Measurements from ENCODE around the gene ENTR1.

The ENTR1 gene

GRCh38 chr9:136370687-136371532 is 39.5 kb downstream of the ENTR1 start:
- Histone ChIP-seq H3K36me3 (ENCODE audit: insufficient read depth, low read length) (peaks cover 14% of the 10 kb centered on the region; the same call in 1 of the 2 replicates), H3K4me1 (ENCODE audit: insufficient read depth, low read length) (no peaks in the 10 kb centered on the region), H3K4me3 (ENCODE audit: low read length) (no peak overlapping the region), H3K9me3 (ENCODE audit: insufficient read depth, low read depth, low read length) (no peaks in the 10 kb centered on the region), H3K27me3 (ENCODE audit: insufficient read depth, low read length) (no peaks in the 10 kb centered on the region), H3K9ac (ENCODE audit: low read depth, low read length) (no peak overlapping the region), H3K27ac (ENCODE audit: low read depth, low read length) (no peak overlapping the region)
- WGBS: 94% methylated on average over 54 of the region's 54 CpGs

DNA sequence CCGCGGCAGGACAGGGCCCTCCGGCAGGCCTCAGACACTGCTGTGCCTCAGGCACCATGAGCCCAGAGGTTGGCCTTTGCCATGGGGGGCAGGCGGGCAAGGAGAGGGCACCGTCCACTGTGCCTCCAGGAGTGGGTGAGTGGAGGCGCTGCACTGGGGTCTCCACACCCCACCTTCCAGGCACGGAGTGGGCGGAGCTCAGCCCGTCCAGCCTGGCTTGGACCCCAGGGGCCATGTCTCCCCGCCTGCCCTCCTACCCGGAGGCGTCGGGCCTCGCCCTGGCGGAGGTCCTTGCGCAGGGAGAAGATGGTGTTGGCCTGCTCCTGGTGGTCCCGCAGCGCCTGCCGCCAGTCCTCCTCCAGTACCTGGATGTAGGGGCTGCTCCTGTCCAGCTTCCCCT is 40.4 kb downstream of the ENTR1 start:
- no peak overlapping the region for H3K4me3 ChIP-seq (ENCODE audit: low read length)
- no peak overlapping the region for H3K27ac ChIP-seq (ENCODE audit: low read depth, low read length)
- H3K27me3 ChIP-seq (ENCODE audit: insufficient read depth, low read length): no peaks in the 10 kb centered on the region
- no peak overlapping the region for H3K9ac ChIP-seq (ENCODE audit: low read depth, low read length)
- H3K9me3 ChIP-seq (ENCODE audit: insufficient read depth, low read depth, low read length): no peaks in the 10 kb centered on the region
- no peaks in the 10 kb centered on the region for H3K4me1 ChIP-seq (ENCODE audit: insufficient read depth, low read length)
- peaks cover 6% of the 10 kb centered on the region; the same call in 1 of the 2 replicates for H3K36me3 ChIP-seq (ENCODE audit: insufficient read depth, low read length)
- 97% methylated on average over 19 of the region's 19 CpGs for WGBS

- no peaks in the 10 kb centered on the region for H3K36me3 ChIP-seq (ENCODE audit: insufficient read depth, low read length)
- WGBS: 95% methylated on average over 18 of the region's 18 CpGs
- H3K9me3 ChIP-seq (ENCODE audit: insufficient read depth, low read depth, low read length): no peaks in the 10 kb centered on the region
- no peak overlapping the region for H3K27ac ChIP-seq (ENCODE audit: low read depth, low read length)
- no peak overlapping the region for H3K9ac ChIP-seq (ENCODE audit: low read depth, low read length)
- no peaks in the 10 kb centered on the region for H3K4me1 ChIP-seq (ENCODE audit: insufficient read depth, low read length)
- H3K4me3 ChIP-seq (ENCODE audit: low read length): no peak overlapping the region
- no peaks in the 10 kb centered on the region for H3K27me3 ChIP-seq (ENCODE audit: insufficient read depth, low read length)
Measured at GRCh38 chr9:136368190-136368589, 42.2 kb downstream of the ENTR1 start.

DNA sequence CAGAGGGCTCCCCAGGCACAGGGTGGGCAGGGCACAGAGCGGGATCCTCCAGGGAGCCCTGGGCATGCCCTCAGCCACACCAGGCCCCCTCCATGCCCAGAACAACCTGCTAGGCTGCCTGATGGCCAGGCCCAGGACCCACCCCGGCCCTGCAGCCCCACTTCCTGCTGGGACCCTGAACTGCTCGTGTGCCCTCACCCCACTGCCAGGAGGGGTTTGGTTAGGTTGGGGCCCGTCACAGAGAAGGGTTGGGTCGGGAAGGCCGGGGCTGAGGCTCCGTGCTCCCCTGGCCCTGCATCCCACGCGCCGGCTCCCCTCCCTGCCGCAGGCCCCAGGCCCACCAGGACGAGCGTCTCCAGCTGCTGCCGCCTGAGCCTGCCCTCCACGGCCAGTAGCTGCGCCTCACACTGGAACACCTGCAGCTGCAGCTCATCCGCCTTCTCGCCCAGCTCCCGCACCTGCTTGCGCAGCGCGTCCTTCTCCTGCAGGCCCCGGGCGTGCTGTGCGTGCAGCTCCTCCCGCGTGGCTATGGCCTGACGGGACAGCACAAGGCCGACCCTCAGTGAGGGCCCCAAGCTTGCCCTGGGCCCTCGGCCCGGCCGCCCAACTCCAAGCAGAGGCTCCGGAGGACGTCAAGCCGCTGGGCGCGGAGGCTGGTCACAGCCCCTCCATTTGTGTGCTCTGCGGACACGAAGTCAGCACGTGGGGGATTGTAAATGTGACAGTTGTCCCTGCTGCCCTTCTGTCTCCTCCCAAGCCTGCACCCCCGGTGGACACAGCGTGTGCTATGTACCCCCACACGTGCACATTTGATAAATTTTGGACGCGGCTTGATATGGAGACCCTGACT is 42.9 kb downstream of the ENTR1 start:
- H3K4me1 ChIP-seq (ENCODE audit: insufficient read depth, low read length): peaks cover 3% of the 10 kb centered on the region; the same call in 1 of the 2 replicates
- H3K9ac ChIP-seq (ENCODE audit: low read depth, low read length): no peak overlapping the region
- H3K4me3 ChIP-seq (ENCODE audit: low read length): no peak overlapping the region
- WGBS: 91% methylated on average over 45 of the region's 45 CpGs
- no peaks in the 10 kb centered on the region for H3K36me3 ChIP-seq (ENCODE audit: insufficient read depth, low read length)
- H3K9me3 ChIP-seq (ENCODE audit: insufficient read depth, low read depth, low read length): no peaks in the 10 kb centered on the region
- H3K27ac ChIP-seq (ENCODE audit: low read depth, low read length): no peak overlapping the region
- H3K27me3 ChIP-seq (ENCODE audit: insufficient read depth, low read length): no peaks in the 10 kb centered on the region

DNA sequence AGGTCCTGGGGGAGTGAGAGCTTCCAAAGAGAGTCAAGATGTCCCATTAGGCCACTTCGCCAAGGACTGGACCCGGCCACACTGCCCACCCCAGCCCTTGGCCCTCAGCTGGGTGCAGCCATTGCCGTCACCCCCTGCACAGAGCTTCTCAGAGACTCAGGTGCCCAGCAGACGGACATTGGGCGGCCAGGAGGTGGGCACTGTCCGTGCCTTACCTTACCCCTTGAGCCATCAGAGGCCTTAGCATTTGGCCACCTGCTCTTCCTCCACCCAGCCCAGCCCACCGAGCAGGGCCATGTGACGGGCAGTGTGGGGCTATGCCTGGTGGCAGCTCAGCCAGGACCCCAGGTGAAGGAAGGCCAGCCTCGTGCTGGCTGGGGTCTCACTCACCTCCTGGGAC is 43.6 kb downstream of the ENTR1 start:
- Histone ChIP-seq H3K4me3 (ENCODE audit: low read length) (no peak overlapping the region), H3K9me3 (ENCODE audit: insufficient read depth, low read depth, low read length) (no peaks in the 10 kb centered on the region), H3K9ac (ENCODE audit: low read depth, low read length) (no peak overlapping the region), H3K27ac (ENCODE audit: low read depth, low read length) (no peak overlapping the region), H3K4me1 (ENCODE audit: insufficient read depth, low read length) (peaks cover 3% of the 10 kb centered on the region; the same call in 1 of the 2 replicates), H3K27me3 (ENCODE audit: insufficient read depth, low read length) (no peaks in the 10 kb centered on the region), H3K36me3 (ENCODE audit: insufficient read depth, low read length) (0 out of 2 replicates have a peak, but pooled peaks cover under 1% of the 10 kb centered on the region)
- WGBS: 93% methylated on average over 9 of the region's 9 CpGs

DNA sequence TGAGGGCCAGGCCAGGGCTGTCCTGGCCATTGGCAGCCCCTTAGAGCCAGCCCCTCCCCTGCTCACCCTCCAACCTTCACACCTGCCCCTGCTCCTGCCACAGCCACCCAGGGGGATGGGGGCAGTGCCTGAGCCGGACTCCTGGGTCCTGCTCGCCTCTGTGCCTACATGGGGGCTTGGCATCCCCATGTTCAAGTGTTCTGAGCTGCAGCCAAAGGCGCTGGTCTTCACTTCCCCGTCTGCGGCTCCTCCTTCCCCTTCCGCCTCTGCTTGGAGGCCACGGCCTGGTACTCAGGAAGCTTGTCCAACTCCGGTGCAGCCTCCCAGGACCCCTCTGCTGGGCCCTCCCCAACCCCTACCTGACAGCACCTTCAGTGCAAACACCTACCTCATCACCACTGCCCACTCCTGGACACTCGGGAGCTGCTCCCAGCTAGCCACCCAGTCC is 44.6 kb downstream of the ENTR1 start:
- Histone ChIP-seq H3K27ac (ENCODE audit: low read depth, low read length) (no peak overlapping the region), H3K36me3 (ENCODE audit: insufficient read depth, low read length) (peaks cover 9% of the 10 kb centered on the region; the same call in 1 of the 2 replicates), H3K9me3 (ENCODE audit: insufficient read depth, low read depth, low read length) (no peaks in the 10 kb centered on the region), H3K4me1 (ENCODE audit: insufficient read depth, low read length) (peaks cover 3% of the 10 kb centered on the region; the same call in 1 of the 2 replicates), H3K4me3 (ENCODE audit: low read length) (no peak overlapping the region), H3K27me3 (ENCODE audit: insufficient read depth, low read length) (no peaks in the 10 kb centered on the region), H3K9ac (ENCODE audit: low read depth, low read length) (no peak overlapping the region)
- WGBS: 89% methylated on average over 9 of the region's 9 CpGs

DNA sequence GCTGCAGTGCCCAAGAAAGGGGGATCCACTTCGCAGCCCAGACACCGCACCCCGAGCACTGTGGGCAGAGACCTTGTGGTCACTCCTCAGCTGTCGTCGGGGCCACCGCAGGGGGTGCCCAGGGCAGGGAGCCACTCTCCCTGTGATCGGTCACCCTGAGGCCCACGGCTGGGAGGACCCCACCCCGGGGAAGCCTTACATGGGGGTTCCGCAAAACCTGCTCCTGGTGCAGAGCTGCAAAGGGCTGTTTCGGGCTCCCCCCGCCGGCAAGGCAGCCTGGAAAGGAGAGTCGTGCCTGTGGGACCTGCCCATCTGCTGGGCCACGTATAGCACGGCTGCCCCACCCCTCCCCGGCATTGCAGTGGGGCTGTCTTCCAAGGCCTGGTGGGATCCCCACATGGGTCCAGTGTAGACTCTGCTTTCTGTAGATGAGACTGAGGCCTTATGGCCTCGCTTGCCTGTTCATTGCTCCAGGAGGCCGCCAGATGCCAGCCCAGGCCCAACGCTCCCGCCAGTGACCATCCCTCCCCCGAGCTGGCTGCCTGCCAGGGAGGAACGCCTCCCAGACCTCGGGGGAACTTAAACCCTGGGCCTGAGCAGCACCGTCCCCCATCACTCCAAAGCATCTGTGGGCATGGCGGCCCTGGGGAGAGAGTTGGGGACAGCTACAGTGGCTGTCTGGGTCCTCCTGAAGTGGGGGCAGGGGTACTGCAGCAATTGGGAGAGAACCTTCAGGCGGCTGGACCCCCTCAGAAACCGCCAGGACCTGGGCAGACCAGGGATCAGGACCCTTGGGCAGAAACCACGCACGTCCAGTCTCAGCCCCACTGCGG is 45.3 kb downstream of the ENTR1 start:
- no peak overlapping the region for H3K9ac ChIP-seq (ENCODE audit: low read depth, low read length)
- H3K9me3 ChIP-seq (ENCODE audit: insufficient read depth, low read depth, low read length): no peaks in the 10 kb centered on the region
- WGBS: 92% methylated on average over 31 of the region's 31 CpGs
- H3K27ac ChIP-seq (ENCODE audit: low read depth, low read length): no peak overlapping the region
- peaks cover 11% of the 10 kb centered on the region; the same call in 1 of the 2 replicates for H3K36me3 ChIP-seq (ENCODE audit: insufficient read depth, low read length)
- H3K4me1 ChIP-seq (ENCODE audit: insufficient read depth, low read length): peaks cover 3% of the 10 kb centered on the region; the same call in 1 of the 2 replicates
- no peaks in the 10 kb centered on the region for H3K27me3 ChIP-seq (ENCODE audit: insufficient read depth, low read length)
- H3K4me3 ChIP-seq (ENCODE audit: low read length): no peak overlapping the region

- H3K27ac ChIP-seq (ENCODE audit: low read depth, low read length): no peak overlapping the region
- no peaks in the 10 kb centered on the region for H3K9me3 ChIP-seq (ENCODE audit: insufficient read depth, low read depth, low read length)
- H3K4me3 ChIP-seq (ENCODE audit: low read length): peak overlapping the region; percentile 95; the same call in 1 of the 2 replicates
- whole genome bisulfite sequencing: 85% methylated on average over 54 of the region's 54 CpGs
- peaks cover 11% of the 10 kb centered on the region; the same call in 1 of the 2 replicates for H3K36me3 ChIP-seq (ENCODE audit: insufficient read depth, low read length)
- H3K27me3 ChIP-seq (ENCODE audit: insufficient read depth, low read length): no peaks in the 10 kb centered on the region
- peaks cover 3% of the 10 kb centered on the region; the same call in 1 of the 2 replicates for H3K4me1 ChIP-seq (ENCODE audit: insufficient read depth, low read length)
- H3K9ac ChIP-seq (ENCODE audit: low read depth, low read length): no peak overlapping the region
Measured at GRCh38 chr9:136363949-136364748, 46.3 kb downstream of the ENTR1 start.

DNA sequence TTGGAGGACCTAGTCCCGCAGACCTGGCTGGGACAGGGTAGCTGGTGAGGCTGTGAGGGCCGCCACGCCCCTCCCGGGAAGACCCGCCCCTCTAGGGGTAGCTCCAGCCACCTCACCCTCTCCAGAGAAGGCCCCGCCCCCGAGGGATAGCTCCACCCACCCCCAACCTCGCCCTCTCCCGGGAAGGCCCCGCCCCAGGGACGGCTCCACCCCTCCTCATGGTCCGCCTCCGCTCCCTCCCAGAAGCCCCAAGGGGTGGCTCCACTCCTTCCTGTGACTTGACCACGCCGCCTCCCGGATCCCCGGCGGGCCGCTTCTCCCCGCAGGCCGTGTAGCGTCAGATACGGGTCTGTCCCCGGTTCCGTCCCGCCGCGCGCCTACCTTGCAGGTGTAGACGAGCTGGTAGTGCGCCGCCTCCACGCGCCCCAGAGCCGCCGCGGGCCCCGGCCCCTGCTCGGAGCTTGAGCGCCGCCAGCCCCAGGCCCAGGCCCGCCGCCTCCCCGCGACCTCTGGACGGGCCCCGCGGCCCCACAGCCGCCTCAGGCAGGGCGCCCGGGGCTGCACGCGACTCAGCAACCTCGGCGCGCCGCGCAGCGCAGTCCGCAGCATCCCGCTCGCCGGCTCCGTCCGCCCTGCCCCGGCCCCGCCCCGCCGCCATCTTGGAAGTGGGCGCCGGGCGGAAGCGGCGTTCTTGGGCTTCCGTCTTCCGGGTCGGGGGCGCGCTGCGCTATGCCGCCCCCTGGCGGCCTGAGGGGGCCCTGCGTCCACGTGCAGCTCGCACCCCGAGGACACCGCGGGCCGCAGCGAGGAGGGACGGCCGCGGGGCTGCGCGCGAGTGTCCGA is 47.1 kb downstream of the ENTR1 start, which contains the start of gene DNLZ:
Gene DNLZ, minus strand, starts transcription at position 639 of the 843 bp plus-strand sequence. Its CDS starts 30 bp downstream, at position 609.
- Histone ChIP-seq H3K4me3 (ENCODE audit: low read length) (peak within 1 kb of the TSS; percentile 95), H3K27me3 (ENCODE audit: insufficient read depth, low read length) (no peaks in the 10 kb centered on the region), H3K9me3 (ENCODE audit: insufficient read depth, low read depth, low read length) (no peaks in the 10 kb centered on the region), H3K4me1 (ENCODE audit: insufficient read depth, low read length) (peaks cover 3% of the 10 kb centered on the region; the same call in 1 of the 2 replicates), H3K36me3 (ENCODE audit: insufficient read depth, low read length) (peaks cover 11% of the 10 kb centered on the region; the same call in 1 of the 2 replicates), H3K27ac (ENCODE audit: low read depth, low read length) (peak within 1 kb of the TSS; percentile 88), H3K9ac (ENCODE audit: low read depth, low read length) (peak within 1 kb of the TSS; percentile 98)
- 3% methylated on average over 94 of the region's 97 CpGs for WGBS
